GM12873 (cell line): ENCODE results near the gene KIAA0586.

Source experiments
- TF ChIP-seq, protein P1 (sequence below): IDR thresholded peaks from 2 replicates; pipeline ENCODE4 v1.5.1; 2012; ENCODE audit warnings: low read depth, mild to moderate bottlenecking, moderate library complexity, low read length, control low read depth; ENCODE audit not compliant: insufficient read depth; ENCODE audit errors: missing control alignments

The KIAA0586 gene

DNA sequence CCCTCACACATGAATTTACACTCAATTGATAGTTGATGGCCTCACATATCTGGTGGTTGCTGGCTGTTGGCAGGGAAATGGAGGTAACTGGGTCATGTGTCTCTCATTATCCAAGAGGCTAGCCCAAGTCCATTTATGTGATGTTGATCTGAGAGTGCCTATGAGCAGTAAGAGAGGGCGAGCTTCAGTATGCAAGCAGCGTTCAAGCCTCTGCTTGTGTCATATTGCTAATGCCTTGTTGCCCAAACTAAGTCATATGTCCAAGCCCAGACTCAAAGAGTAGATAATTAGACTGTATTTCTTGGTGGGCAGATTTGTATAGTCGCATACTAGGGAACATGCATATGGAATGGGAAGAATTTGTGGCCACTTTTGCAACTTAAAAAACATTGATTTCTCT is 126.4 kb downstream of the KIAA0586 start:
- TF ChIP-seq, protein P1, sequence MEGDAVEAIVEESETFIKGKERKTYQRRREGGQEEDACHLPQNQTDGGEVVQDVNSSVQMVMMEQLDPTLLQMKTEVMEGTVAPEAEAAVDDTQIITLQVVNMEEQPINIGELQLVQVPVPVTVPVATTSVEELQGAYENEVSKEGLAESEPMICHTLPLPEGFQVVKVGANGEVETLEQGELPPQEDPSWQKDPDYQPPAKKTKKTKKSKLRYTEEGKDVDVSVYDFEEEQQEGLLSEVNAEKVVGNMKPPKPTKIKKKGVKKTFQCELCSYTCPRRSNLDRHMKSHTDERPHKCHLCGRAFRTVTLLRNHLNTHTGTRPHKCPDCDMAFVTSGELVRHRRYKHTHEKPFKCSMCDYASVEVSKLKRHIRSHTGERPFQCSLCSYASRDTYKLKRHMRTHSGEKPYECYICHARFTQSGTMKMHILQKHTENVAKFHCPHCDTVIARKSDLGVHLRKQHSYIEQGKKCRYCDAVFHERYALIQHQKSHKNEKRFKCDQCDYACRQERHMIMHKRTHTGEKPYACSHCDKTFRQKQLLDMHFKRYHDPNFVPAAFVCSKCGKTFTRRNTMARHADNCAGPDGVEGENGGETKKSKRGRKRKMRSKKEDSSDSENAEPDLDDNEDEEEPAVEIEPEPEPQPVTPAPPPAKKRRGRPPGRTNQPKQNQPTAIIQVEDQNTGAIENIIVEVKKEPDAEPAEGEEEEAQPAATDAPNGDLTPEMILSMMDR, result no peak

DNA sequence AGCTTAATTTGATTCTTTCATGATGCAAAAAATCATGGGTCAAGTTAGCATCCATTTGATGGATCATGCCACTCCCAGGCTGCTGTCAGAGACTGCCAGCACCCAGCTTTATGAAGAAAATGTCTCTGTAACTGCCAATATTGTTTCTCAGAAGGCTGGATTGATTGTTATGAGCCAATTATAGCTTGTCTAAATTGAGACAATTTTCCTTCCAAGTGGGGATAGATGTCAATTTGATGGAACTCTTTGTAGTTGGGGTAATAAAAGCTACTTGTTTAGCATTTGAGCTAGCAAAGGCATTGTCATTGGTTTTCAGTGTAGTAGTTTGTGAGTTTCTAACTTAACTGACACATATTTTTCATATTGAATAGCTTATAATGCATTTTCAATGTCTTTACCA is 128.1 kb downstream of the KIAA0586 start:
- TF ChIP-seq, protein P1, result no peak

DNA sequence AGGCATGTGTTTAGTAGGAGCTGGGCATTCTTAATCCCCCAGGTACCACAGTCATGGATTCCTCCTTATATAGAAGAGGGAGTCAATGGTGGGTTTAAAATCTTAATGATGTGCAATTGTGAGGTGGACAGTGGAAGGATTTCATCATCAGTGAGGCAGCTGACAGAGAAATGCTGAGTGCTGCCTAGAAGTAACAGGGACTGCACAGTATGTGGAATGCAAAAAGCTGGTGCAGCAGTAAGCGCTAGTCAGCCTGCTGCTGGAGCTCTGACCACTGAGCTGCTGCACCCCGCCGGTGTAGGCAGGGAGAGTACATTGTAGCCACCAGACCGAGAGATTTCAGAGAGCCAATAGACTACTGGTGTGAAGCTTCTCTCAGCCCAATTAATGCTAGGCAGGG is 129.7 kb downstream of the KIAA0586 start:
- TF ChIP-seq, protein P1, result no peak

DNA sequence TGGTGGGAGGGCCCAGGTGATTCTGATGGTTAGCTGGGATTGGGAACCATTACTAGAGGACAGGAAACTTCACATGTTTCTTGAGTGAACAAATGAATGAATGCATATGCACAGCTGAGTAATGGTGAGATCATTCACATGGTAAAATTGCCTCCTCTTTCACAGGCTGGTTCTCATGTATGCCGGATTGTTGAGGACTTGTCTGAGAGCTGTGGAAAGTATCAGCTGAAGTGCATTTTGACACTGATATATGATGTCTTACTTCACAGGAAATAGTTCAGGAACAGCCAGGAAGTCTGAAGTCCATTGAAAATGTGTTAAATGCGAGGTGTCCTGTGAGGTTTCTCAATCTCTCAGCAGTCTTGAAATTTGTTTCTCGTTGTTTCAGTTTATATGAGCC is 132.7 kb downstream of the KIAA0586 start:
- TF ChIP-seq, protein P1, result no peak

DNA sequence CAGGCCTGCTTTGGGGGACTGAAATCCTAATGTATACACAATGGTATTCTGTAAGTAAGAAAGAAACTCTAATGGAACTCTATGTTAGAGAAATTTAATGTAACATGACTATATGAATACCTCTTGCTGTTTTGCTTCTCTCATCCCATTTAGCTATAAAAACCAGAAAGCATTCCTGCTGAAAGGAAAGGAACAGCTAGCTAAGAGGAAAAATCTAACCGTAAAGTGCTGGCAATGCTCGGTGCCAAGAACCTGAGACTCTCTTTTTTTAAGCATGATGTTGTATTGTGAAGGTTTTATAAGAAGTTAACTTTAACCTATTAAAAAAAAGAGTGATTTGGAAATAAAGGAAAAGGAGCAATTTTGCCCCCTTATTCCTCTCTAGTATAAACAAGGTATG is 134.6 kb downstream of the KIAA0586 start:
- TF ChIP-seq, protein P1, result no peak

DNA sequence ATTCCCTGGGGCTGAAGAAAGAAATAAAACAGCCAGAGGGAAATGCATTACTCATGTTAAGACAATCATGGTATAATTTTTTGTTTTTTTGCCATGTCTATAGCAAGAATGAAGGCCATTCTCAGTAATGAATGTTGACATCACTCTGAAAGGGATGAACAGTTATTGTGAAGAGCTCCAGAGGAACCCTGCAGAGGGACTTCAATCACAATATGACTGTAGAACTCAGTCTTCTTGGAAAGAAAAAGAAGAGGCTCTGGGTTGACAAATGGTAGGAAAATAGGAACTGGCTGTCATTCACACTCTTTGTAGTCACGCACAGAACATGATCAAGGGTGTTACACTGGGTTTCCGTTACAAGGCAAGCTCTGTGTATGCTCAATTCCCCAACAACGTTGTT is 136.5 kb downstream of the KIAA0586 start:
- TF ChIP-seq, protein P1, result no peak

DNA sequence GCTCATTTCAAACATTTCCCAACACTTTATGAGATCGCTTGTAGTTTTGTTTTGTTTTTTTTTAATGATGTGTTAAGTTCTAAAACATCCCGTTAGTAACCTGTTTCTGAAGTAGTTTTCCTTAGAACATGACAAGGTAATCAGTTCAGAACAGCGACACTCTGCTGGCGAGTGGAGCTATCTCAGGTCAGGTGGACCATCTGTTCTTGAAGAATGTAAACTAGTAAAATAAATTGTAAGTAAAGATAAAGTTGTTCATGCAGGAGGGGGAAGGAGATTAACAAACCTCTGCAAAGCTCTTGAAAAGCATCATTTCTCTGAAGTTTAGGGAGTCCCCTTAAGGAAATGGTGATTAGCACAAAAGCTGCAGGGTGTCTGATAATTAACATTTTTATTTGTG is 138.3 kb downstream of the KIAA0586 start:
- TF ChIP-seq, protein P1, result no peak

DNA sequence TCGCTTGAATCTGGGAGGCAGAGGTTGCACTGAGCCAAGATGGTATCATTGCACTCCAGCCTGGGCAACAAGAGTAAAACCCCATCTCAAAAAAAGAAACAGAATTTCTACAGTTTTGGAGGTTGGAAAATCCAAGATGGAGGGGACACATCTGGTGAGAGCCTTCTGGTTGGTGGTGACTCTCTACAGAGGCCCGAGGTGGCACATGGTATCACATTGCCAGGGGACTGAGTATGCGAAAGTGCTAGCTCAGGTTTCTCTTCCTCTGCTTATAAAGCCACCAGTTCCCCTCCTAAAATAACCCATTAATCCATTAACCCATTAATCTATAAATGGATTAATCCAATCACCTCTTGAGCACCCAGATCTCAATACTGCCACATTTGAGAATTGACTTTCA is 139.5 kb downstream of the KIAA0586 start:
- TF ChIP-seq, protein P1, result no peak
